ENCODE data around the gene LRRC49. TPM values are rescaled to one million over a fixed set of nuclear protein-coding genes. Genes with fewer than 3 reads are reported as not detected.

LRRC49 gene
- total and polyA plus RNA-seq, 2 of the 4 experiments (the other 2 are of a cell fraction), result 8.6 to 16.8 TPM

DNA sequence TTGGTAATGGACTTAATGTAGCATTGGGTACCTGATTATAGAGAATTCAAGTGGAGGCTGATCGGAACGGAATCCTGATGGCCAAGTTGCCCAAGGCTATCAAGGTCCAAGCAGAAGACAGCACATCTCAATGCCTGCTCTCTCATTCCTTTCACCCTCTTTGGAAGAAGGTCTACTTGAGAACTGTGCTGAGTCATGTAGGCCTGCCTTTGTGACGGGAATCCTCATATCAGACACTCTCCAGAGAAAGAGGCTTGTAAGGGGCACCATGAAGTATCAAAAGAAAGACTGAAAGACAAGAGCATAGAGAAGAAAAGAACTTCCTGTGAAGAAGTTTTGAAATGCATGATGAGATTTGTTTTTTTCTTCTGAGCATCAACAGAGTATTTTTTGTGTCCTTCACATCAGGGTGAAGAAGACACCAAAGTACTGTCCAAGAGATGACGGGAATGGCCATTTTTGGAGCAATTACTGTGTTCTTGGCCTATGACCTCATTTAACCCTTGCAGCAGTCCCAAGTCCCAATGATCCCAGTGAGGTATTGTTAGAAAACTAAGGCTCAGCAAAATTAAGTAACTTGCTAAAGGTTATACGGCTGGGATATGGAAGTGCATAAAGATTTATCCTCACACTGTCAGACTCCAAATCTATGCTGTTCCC lies 25.5 kb upstream of the LRRC49 start:
- ATAC-seq (ENCODE audit: low read depth) (no peak), DNase-seq (peak; percentile 32)
- no peaks in the 10 kb centered on the region for H3K9me3 ChIP-seq (ENCODE audit: control insufficient read depth, insufficient read depth, low read length)
- H2AK5ac ChIP-seq (ENCODE audit: low read depth, low read length), result peak overlapping the region; percentile 37
- H3K23ac ChIP-seq (ENCODE audit: low read depth, low read length), result no peak overlapping the region
- dilution Hi-C loops (cut with HindIII; ENCODE audit: low sequenced_read_pairs, unreplicated experiment) (no loop called here), intact Hi-C loops (cut with micrococcal nuclease) (no loop called here), in situ Hi-C loops (cut with MboI; ENCODE audit: low sequenced_read_pairs) (no loop called here)
- peak overlapping the region; percentile 53 for H2BK120ac ChIP-seq (ENCODE audit: low read depth, low read length)
- peaks cover 23% of the 10 kb centered on the region for H3K9me1 ChIP-seq (ENCODE audit: insufficient read depth, low read length)
- no peak overlapping the region for H2BK5ac ChIP-seq (ENCODE audit: low read depth, low read length, poor library complexity, severe bottlenecking)
- H2BK20ac ChIP-seq (ENCODE audit: low read depth, low read length), result peak overlapping the region; percentile 47; the same call in 1 of the 2 replicates
- H2BK15ac ChIP-seq (ENCODE audit: low read depth, low read length), result peak overlapping the region; percentile 18; the same call in 1 of the 3 replicates
- peak overlapping the region; percentile 40; the same call in 1 of the 2 replicates for H3K4ac ChIP-seq (ENCODE audit: low read depth, low read length)
- no peaks in the 10 kb centered on the region for H3K36me3 ChIP-seq (ENCODE audit: control insufficient read depth, insufficient read depth, low read length)
- peak overlapping the region; percentile 14; the same call in 1 of the 2 replicates for H4K91ac ChIP-seq (ENCODE audit: insufficient read depth, low read depth, low read length)
- H4K8ac ChIP-seq (ENCODE audit: low read depth in 2 of 2, low read length in 2 of 2), result peak overlapping the region in 1 of 2 experiments; percentile 37; a peak in 1 of 4 replicates
- CTCF ChIA-PET, result no interaction called here
- H3K14ac ChIP-seq (replicated peaks; ENCODE audit: low read depth, low read length), result 0 out of 2 replicates have a peak overlapping the region, but pooled peaks have one; percentile 20
- no peak overlapping the region for H3K9ac ChIP-seq (ENCODE audit: low read depth, low read length)
- H3K18ac ChIP-seq (ENCODE audit: low read depth, low read length), result no peak overlapping the region; the same call in 1 of the 2 replicates
- H3K27ac ChIP-seq (ENCODE audit: insufficient read depth, low read length), result peak overlapping the region; percentile 25; the same call in 1 of the 2 replicates
- peak overlapping the region; percentile 46; the same call in 1 of the 2 replicates for H4K5ac ChIP-seq (ENCODE audit: low read depth, low read length)
- no peak overlapping the region for H3K4me2 ChIP-seq (ENCODE audit: low read depth, low read length)
- H3K27me3 ChIP-seq (ENCODE audit: control insufficient read depth, insufficient read depth, low read length), result no peaks in the 10 kb centered on the region
- no peak overlapping the region for H2AFZ ChIP-seq (replicated peaks; ENCODE audit: low read length, poor library complexity)
- H3K56ac ChIP-seq (ENCODE audit: extremely low read depth, insufficient read depth, low read length), result no peak overlapping the region
- no CpG with 5 or more reads among the region's 5 CpGs for WGBS, 2 experiments (ENCODE audit: extremely low coverage in 2 of 2, insufficient read length in 1 of 2)
- BruUV-seq (replicated peaks), result no TSS peak
- H3K4me3 ChIP-seq (ENCODE audit: insufficient read depth, low read depth, low read length), result no peak overlapping the region
- POLR2A ChIA-PET (ENCODE audit: unreplicated experiment), result no interaction called here
- H3K4me1 ChIP-seq (ENCODE audit: control insufficient read depth, insufficient read depth, low read length), result peaks cover 28% of the 10 kb centered on the region
- H2AK9ac ChIP-seq (replicated peaks; ENCODE audit: low read depth, low read length, poor library complexity), result no peak overlapping the region
- TF ChIP-seq, protein P1, sequence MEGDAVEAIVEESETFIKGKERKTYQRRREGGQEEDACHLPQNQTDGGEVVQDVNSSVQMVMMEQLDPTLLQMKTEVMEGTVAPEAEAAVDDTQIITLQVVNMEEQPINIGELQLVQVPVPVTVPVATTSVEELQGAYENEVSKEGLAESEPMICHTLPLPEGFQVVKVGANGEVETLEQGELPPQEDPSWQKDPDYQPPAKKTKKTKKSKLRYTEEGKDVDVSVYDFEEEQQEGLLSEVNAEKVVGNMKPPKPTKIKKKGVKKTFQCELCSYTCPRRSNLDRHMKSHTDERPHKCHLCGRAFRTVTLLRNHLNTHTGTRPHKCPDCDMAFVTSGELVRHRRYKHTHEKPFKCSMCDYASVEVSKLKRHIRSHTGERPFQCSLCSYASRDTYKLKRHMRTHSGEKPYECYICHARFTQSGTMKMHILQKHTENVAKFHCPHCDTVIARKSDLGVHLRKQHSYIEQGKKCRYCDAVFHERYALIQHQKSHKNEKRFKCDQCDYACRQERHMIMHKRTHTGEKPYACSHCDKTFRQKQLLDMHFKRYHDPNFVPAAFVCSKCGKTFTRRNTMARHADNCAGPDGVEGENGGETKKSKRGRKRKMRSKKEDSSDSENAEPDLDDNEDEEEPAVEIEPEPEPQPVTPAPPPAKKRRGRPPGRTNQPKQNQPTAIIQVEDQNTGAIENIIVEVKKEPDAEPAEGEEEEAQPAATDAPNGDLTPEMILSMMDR (conservative IDR thresholded peaks at IDR 0.05; ENCODE audit: low read depth, low read length), result no peak
- no peak for TF ChIP-seq CEBPB (IDR thresholded peaks at IDR 0.05; ENCODE audit: low read depth, low read length)
- TF ChIP-seq MAFK (IDR thresholded peaks at IDR 0.05; ENCODE audit: low read depth, low read length), result no peak
- TF ChIP-seq, protein P2, sequence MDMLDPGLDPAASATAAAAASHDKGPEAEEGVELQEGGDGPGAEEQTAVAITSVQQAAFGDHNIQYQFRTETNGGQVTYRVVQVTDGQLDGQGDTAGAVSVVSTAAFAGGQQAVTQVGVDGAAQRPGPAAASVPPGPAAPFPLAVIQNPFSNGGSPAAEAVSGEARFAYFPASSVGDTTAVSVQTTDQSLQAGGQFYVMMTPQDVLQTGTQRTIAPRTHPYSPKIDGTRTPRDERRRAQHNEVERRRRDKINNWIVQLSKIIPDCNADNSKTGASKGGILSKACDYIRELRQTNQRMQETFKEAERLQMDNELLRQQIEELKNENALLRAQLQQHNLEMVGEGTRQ (IDR thresholded peaks at IDR 0.05; ENCODE audit: low read depth, low read length), result no peak
- no peak for TF ChIP-seq RCOR1 (IDR thresholded peaks at IDR 0.05; ENCODE audit: insufficient replicate concordance, low read length)
- TF ChIP-seq NFE2L2 (IDR thresholded peaks at IDR 0.05; ENCODE audit: low read depth, low read length), result peak; percentile 62
- no peak for TF ChIP-seq FOS (IDR thresholded peaks at IDR 0.05; ENCODE audit: low read depth, low read length)
- no peak for TF ChIP-seq MAZ (IDR thresholded peaks at IDR 0.05; ENCODE audit: borderline replicate concordance, low read depth, low read length)
- H4K20me1 ChIP-seq (ENCODE audit: insufficient read depth, low read length), result no peaks in the 10 kb centered on the region
- peaks cover 0 to 20% of the 10 kb centered on the region in 2 experiments; a peak in 1 of 4 replicates for H3K79me1 ChIP-seq (ENCODE audit: low read depth in 1 of 2, low read length in 2 of 2)

All from IMR-90 (cell line).